Measurements from ENCODE around the gene HDAC9. TPM values are rescaled to one million over a fixed set of nuclear protein-coding genes. Genes with fewer than 3 reads are reported as not detected.

HDAC9 gene
- polyA plus RNA-seq, 1 of the 3 experiments (the other 2 are of a cell fraction), result 11.6 TPM

DNA sequence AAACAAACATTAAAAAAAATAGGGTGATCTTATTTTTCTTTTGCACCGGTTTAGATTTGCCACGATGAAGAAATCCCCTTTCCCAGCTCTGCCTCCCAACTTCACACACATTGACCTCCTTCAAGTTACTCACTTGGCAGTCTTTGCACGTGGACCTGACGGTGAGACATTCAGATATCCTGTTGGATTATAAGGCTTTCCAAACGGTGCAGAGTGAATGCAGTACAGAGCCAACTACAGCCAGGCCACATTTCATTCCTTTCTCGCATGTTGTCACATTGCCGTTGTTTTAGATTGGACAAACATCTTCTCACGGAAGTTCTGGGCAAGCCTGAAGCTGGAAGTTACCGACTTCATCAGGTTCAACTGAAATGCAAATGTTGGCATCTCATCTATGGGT is 159.2 kb downstream of the HDAC9 start (continued):
- TF ChIP-seq RCOR1 (IDR thresholded peaks at IDR 0.05; ENCODE audit: low read length) (no peak), NFIC (IDR thresholded peaks at IDR 0.05; ENCODE audit: borderline replicate concordance) (no peak), TEAD4 (IDR thresholded peaks at IDR 0.05; ENCODE audit: borderline replicate concordance, insufficient read depth) (no peak)

DNA sequence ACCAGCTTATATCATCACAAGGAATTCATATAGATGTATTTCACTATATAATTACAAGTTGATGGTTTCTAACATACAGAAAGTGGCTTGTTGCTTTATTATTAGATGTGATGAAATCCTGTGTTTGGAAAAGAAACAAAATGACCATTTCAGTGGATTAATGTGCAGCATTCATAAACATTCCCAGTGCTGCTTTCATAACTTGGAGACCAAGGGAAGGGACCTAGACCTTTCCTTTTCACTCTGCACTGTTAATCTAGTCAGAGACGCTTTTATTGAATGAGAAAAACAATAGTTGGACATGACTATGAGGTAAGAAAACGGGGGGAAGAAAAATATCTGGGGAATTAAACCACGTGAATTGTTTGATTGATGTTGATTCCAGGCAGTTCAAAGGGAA is 160.0 kb downstream of the HDAC9 start:
- WGBS (ENCODE audit: low lambda C conversion rate), result 80% methylated on average over 3 of the region's 3 CpGs
- Histone ChIP-seq H3K4me2 (no peak overlapping the region), H3K9me3 (no peaks in the 10 kb centered on the region), H3K79me2 (ENCODE audit: insufficient read depth) (no peaks in the 10 kb centered on the region; the same call in 1 of the 2 replicates), H3K4me1 (ENCODE audit: control insufficient read depth in 1 of 2, insufficient read depth in 2 of 2, low read depth in 1 of 2, low read length in 1 of 2) (peaks cover 0 to 5% of the 10 kb centered on the region in 2 experiments), H4K20me1 (ENCODE audit: insufficient read depth) (no peaks in the 10 kb centered on the region), H3K36me3 (replicated peaks in 1 of 2; ENCODE audit: control insufficient read depth in 1 of 2, insufficient read depth in 2 of 2, low read length in 1 of 2) (peaks cover 46 to 68% of the 10 kb centered on the region in 2 experiments), H3K4me3 (ENCODE audit: low read depth in 2 of 2, low read length in 1 of 2) (no peak overlapping the region), H2AFZ (ENCODE audit: low read depth) (no peak overlapping the region), H3K9ac (no peak overlapping the region), H3K27ac (ENCODE audit: low read depth in 2 of 2, low read length in 1 of 2) (peak overlapping the region in 1 of 2 experiments; percentile 28; a peak in 1 of 4 replicates), H3K9me2 (no peaks in the 10 kb centered on the region), H3F3A (replicated peaks; ENCODE audit: insufficient read depth) (peaks cover 4% of the 10 kb centered on the region), H3K27me3 (ENCODE audit: insufficient read depth) (no peaks in the 10 kb centered on the region)
- ChIA-PET POLR2A (no interaction called here), CTCF (interaction anchor here (0.7 to 6.1 kb wide), 8 partner anchors 9 to 886 kb away, joined by 3 to 38 read pairs (median 4); no protein-coding TSS in a partner anchor)
- no peak for DNase-seq
- TF ChIP-seq FOSL2 (IDR thresholded peaks at IDR 0.05; ENCODE audit: borderline replicate concordance, low read depth) (no peak), RXRA (IDR thresholded peaks at IDR 0.05; ENCODE audit: borderline replicate concordance, low read depth) (no peak)
- TF ChIP-seq, protein P1, sequence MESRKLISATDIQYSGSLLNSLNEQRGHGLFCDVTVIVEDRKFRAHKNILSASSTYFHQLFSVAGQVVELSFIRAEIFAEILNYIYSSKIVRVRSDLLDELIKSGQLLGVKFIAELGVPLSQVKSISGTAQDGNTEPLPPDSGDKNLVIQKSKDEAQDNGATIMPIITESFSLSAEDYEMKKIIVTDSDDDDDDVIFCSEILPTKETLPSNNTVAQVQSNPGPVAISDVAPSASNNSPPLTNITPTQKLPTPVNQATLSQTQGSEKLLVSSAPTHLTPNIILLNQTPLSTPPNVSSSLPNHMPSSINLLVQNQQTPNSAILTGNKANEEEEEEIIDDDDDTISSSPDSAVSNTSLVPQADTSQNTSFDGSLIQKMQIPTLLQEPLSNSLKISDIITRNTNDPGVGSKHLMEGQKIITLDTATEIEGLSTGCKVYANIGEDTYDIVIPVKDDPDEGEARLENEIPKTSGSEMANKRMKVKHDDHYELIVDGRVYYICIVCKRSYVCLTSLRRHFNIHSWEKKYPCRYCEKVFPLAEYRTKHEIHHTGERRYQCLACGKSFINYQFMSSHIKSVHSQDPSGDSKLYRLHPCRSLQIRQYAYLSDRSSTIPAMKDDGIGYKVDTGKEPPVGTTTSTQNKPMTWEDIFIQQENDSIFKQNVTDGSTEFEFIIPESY (IDR thresholded peaks at IDR 0.05; ENCODE audit: borderline replicate concordance, low read depth), result no peak

DNA sequence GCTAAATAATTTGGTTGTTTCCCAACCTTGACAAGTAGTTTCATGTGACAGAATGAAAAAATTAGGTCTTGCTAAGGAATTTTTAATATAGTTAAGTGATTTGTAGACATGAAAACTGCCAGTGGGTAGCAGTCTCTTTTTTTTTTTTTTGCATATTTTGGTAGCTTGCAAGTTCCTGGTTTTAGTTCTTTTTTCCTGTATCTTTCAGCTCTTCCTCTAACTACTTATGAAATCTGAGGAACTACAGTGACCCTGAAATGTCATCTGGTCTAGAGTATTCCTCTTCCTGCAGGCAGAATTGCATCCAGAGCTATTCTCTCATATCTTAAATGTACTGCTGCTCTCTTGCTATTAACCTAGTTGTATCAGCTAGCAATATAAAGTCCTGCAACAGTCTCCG is 160.4 kb downstream of the HDAC9 start:
- Histone ChIP-seq H3K9me3 (no peaks in the 10 kb centered on the region), H4K20me1 (ENCODE audit: insufficient read depth) (no peaks in the 10 kb centered on the region), H3K27me3 (ENCODE audit: insufficient read depth) (no peaks in the 10 kb centered on the region), H3K9me2 (no peaks in the 10 kb centered on the region), H3K9ac (no peak overlapping the region), H2AFZ (ENCODE audit: low read depth) (no peak overlapping the region), H3K4me2 (no peak overlapping the region), H3K79me2 (ENCODE audit: insufficient read depth) (no peaks in the 10 kb centered on the region; the same call in 1 of the 2 replicates), H3K27ac (ENCODE audit: low read depth in 2 of 2, low read length in 1 of 2) (no peak overlapping the region; a peak in 1 of 4 replicates), H3K36me3 (replicated peaks in 1 of 2; ENCODE audit: control insufficient read depth in 1 of 2, insufficient read depth in 2 of 2, low read length in 1 of 2) (peaks cover 43 to 67% of the 10 kb centered on the region in 2 experiments), H3F3A (replicated peaks; ENCODE audit: insufficient read depth) (peaks cover 4% of the 10 kb centered on the region), H3K4me3 (ENCODE audit: low read depth in 2 of 2, low read length in 1 of 2) (no peak overlapping the region), H3K4me1 (ENCODE audit: control insufficient read depth in 1 of 2, insufficient read depth in 2 of 2, low read depth in 1 of 2, low read length in 1 of 2) (peaks cover 0 to 5% of the 10 kb centered on the region in 2 experiments)
- ChIA-PET POLR2A (no interaction called here), CTCF (interaction anchor here (0.7 to 6.1 kb wide), 8 partner anchors 9 to 886 kb away, joined by 3 to 38 read pairs (median 4); no protein-coding TSS in a partner anchor)
- WGBS (ENCODE audit: low lambda C conversion rate), result 96% methylated on average over 1 of the region's 1 CpG
- no peak for DNase-seq
- TF ChIP-seq RCOR1 (IDR thresholded peaks at IDR 0.05; ENCODE audit: low read length), result no peak
- TF ChIP-seq NRF1 (IDR thresholded peaks at IDR 0.05; ENCODE audit: low read depth, low read length), result no peak
- TF ChIP-seq TEAD4 (IDR thresholded peaks at IDR 0.05; ENCODE audit: borderline replicate concordance, insufficient read depth), result no peak
- no peak for TF ChIP-seq GATA2 (CRISPR knock-in tag; IDR thresholded peaks at IDR 0.05)
- TF ChIP-seq, protein P1 (IDR thresholded peaks at IDR 0.05; ENCODE audit: borderline replicate concordance, low read depth), result no peak
- no peak for TF ChIP-seq POLR2AphosphoS5 (IDR thresholded peaks at IDR 0.05; ENCODE audit: low read depth, low read length)
- TF ChIP-seq, protein P2, sequence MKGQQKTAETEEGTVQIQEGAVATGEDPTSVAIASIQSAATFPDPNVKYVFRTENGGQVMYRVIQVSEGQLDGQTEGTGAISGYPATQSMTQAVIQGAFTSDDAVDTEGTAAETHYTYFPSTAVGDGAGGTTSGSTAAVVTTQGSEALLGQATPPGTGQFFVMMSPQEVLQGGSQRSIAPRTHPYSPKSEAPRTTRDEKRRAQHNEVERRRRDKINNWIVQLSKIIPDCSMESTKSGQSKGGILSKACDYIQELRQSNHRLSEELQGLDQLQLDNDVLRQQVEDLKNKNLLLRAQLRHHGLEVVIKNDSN (IDR thresholded peaks at IDR 0.05; ENCODE audit: borderline replicate concordance, low read depth), result no peak
- TF ChIP-seq MXI1 (IDR thresholded peaks at IDR 0.05; ENCODE audit: low read depth, low read length), result no peak
- no peak for TF ChIP-seq TAF1 (IDR thresholded peaks at IDR 0.05; ENCODE audit: borderline replicate concordance, low read depth, low read length)
- TF ChIP-seq, protein P3, sequence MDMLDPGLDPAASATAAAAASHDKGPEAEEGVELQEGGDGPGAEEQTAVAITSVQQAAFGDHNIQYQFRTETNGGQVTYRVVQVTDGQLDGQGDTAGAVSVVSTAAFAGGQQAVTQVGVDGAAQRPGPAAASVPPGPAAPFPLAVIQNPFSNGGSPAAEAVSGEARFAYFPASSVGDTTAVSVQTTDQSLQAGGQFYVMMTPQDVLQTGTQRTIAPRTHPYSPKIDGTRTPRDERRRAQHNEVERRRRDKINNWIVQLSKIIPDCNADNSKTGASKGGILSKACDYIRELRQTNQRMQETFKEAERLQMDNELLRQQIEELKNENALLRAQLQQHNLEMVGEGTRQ (IDR thresholded peaks at IDR 0.05; ENCODE audit: borderline replicate concordance, low read depth, low read length), result no peak
- TF ChIP-seq ELF1 (IDR thresholded peaks at IDR 0.05), result no peak
- TF ChIP-seq EP300 (IDR thresholded peaks at IDR 0.05; ENCODE audit: borderline replicate concordance in 1 of 2, low read depth in 1 of 2, low read length in 1 of 2), result no peak
- TF ChIP-seq GABPA (IDR thresholded peaks at IDR 0.05; ENCODE audit: low read depth), result no peak
- TF ChIP-seq, protein P4, sequence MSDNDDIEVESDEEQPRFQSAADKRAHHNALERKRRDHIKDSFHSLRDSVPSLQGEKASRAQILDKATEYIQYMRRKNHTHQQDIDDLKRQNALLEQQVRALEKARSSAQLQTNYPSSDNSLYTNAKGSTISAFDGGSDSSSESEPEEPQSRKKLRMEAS (IDR thresholded peaks at IDR 0.05; ENCODE audit: low read depth), result no peak
- TF ChIP-seq RAD21 (IDR thresholded peaks at IDR 0.05; ENCODE audit: low read length), result no peak
- TF ChIP-seq FOXJ3 (CRISPR knock-in tag; IDR thresholded peaks at IDR 0.05), result no peak
- TF ChIP-seq NFIC (IDR thresholded peaks at IDR 0.05; ENCODE audit: borderline replicate concordance), result no peak
- TF ChIP-seq CHD2 (IDR thresholded peaks at IDR 0.05; ENCODE audit: low read length, partially characterized antibody), result no peak

Measured in SK-N-SH (cell line).